Skeletal muscle satellite cell (primary cell): ENCODE results near the gene ADAMTS6. TPM values are rescaled to one million over a fixed set of nuclear protein-coding genes. Genes with fewer than 3 reads are reported as not detected.
"Not testable (repeated sequence)": the region's sequence is repeated elsewhere in the genome, so short reads cannot be mapped to it uniquely, and the experiment has no call there.

Source experiments
- H3K27me3 ChIP-seq: 2 replicates; pipeline ENCODE4 v1.7.0; 2013; ENCODE audit warnings: low read length; ENCODE audit not compliant: control insufficient read depth, insufficient read depth
- H3K36me3 ChIP-seq: 2 replicates; pipeline ENCODE4 v1.7.0; 2013; ENCODE audit warnings: mild to moderate bottlenecking, control low read depth, low read length; ENCODE audit not compliant: insufficient read depth
- H3K4me1 ChIP-seq: 2 replicates; pipeline ENCODE4 v1.7.0; 2013; ENCODE audit warnings: low read length; ENCODE audit not compliant: control insufficient read depth, insufficient read depth
- H3K4me2 ChIP-seq: 2 replicates; pipeline ENCODE4 v1.7.0; 2013; ENCODE audit warnings: mild to moderate bottlenecking, low read length
- H3K4me3 ChIP-seq: 2 replicates; pipeline ENCODE4 v1.7.0; 2013; ENCODE audit warnings: low read length
- H3K9ac ChIP-seq: 2 replicates; pipeline ENCODE4 v1.7.0; 2013; ENCODE audit warnings: mild to moderate bottlenecking, low read depth, low read length, moderate library complexity
- H3K9me3 ChIP-seq: replicated peaks from 2 replicates; pipeline ENCODE4 v1.7.0; 2013; ENCODE audit warnings: mild to moderate bottlenecking, control low read depth, low read length
- total RNA-seq: library from RNA; depleted of rRNA; stranded (reverse); fragments of >200 nt; gene quantifications from 2 replicates; pipeline ENCODE4 v1.2.3, GENCODE V29; 2012; rRNA removed

Gene ADAMTS6
- total RNA-seq = 41.3 and 44.1 TPM in 2 replicates

DNA sequence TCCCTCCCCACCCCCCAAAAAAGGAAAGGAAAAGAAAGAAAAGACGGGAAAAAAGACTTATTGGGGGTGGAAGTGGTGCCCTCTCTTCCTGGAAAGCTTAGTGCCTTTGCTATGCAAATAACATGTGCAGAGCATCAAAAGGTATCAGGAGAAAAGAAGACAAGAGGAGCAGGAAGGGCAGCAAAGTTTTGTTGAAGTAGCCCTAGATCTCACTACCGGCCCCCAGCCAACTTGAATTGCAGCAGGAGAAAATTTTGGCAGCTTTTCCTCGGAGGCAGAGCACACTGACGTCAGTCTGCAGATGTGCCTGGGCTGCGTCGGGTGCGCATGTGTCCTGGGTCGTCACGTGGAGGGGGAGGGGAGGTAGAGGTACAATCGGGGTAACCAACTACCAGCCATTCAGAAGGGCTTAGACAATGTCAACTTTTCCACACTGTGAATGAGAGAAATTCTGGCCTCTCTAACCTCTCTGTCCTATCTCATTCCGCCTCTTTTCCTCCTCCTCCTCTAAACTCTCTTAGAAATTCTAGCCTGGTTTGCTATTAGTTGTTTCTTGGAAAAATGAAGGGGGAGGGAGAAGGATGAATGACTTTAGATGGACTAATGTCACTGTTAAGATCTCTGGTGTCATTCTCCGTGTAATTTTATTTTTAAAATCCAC lies at the start of gene ADAMTS6:
Gene ADAMTS6, minus strand, starts transcription at position 286 of the 661 bp plus-strand sequence. CDS start 8,247 bp downstream, outside the sequence.
- peak within 1 kb of the TSS; percentile 84 for H3K9ac ChIP-seq
- peak within 1 kb of the TSS; percentile 76 for H3K4me3 ChIP-seq
- peaks cover 22% of the 10 kb centered on the region for H3K4me1 ChIP-seq

DNA sequence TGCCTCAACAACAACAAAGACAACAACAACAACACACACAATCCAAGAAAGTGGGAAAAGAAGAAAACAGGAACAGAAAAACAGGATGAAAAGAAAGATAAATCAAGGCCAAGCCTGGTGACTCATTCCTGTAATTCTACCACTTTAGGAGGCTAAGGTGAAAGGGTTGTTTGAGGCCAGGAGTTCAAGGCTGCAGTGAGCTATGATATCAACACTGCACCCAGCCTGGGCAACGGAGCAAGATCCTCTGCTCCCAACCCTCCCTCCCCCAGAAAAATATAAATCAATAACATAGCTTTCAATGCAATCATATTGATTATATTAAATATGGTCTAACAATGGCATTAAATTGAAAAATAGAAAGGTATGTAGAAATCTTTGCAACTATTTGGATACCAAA lies 49.2 kb upstream of the ADAMTS6 start:
- no peak overlapping the region for H3K9ac ChIP-seq

More for the DNA sequence above, at the start of gene ADAMTS6:
- no peaks in the 10 kb centered on the region for H3K36me3 ChIP-seq
- H3K27me3 ChIP-seq = no peaks in the 10 kb centered on the region
- H3K4me2 ChIP-seq = peak within 1 kb of the TSS; percentile 84
- H3K9me3 ChIP-seq = no peaks in the 10 kb centered on the region

GRCh38 chr5:65525726-65526125 lies 44.0 kb upstream of the ADAMTS6 start:
- Histone ChIP-seq H3K36me3 (no peaks in the 10 kb centered on the region), H3K4me1 (no peaks in the 10 kb centered on the region), H3K27me3 (no peaks in the 10 kb centered on the region), H3K4me3 (no peak overlapping the region), H3K4me2 (no peak overlapping the region), H3K9me3 (no peaks in the 10 kb centered on the region), H3K9ac (no peak overlapping the region)

More for the DNA sequence above, 49.2 kb upstream of the ADAMTS6 start:
- Histone ChIP-seq H3K4me2 (no peak overlapping the region), H3K4me3 (no peak overlapping the region), H3K36me3 (no peaks in the 10 kb centered on the region), H3K27me3 (no peaks in the 10 kb centered on the region), H3K4me1 (peaks cover 5% of the 10 kb centered on the region), H3K9me3 (no peaks in the 10 kb centered on the region)

- no peaks in the 10 kb centered on the region for H3K27me3 ChIP-seq
- H3K36me3 ChIP-seq = no peaks in the 10 kb centered on the region
- no peak overlapping the region for H3K4me2 ChIP-seq
- H3K9me3 ChIP-seq = no peaks in the 10 kb centered on the region
- peaks cover 2% of the 10 kb centered on the region for H3K4me1 ChIP-seq
- H3K4me3 ChIP-seq = no peak overlapping the region
- H3K9ac ChIP-seq = no peak overlapping the region
Observed at GRCh38 chr5:65512170-65512937, 30.6 kb upstream of the ADAMTS6 start.

GRCh38 chr5:65508978-65509377 lies 27.3 kb upstream of the ADAMTS6 start:
- H3K9me3 ChIP-seq = no peaks in the 10 kb centered on the region
- H3K27me3 ChIP-seq = no peaks in the 10 kb centered on the region
- no peaks in the 10 kb centered on the region for H3K36me3 ChIP-seq

DNA sequence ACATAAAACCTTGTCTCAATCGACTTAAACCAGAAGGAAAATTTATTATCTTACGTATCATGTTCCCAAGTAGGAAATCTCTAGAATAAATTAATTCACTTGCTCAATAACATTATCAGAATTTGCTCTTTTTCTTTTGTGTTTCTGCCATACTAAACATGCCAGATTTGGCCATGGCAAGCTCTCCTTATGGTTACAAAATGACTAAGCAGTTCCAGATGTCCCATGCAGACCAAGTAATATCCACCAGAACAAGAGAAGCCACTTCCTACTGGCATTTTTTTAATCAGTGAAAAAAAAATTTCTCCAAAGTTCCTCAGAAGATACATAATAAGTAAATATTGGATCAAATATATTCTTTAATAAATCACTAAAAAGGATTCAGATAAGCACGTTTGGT lies 25.2 kb upstream of the ADAMTS6 start:
- Histone ChIP-seq H3K36me3 (no peaks in the 10 kb centered on the region), H3K4me2 (peak overlapping the region; percentile 49), H3K27me3 (no peaks in the 10 kb centered on the region), H3K9me3 (no peaks in the 10 kb centered on the region), H3K4me1 (peaks cover 10% of the 10 kb centered on the region), H3K9ac (peak overlapping the region; percentile 48), H3K4me3 (no peak overlapping the region)

More at GRCh38 chr5:65508978-65509377, 27.3 kb upstream of the ADAMTS6 start:
- H3K4me2 ChIP-seq = no peak overlapping the region
- peaks cover 10% of the 10 kb centered on the region for H3K4me1 ChIP-seq
- H3K9ac ChIP-seq = no peak overlapping the region
- no peak overlapping the region for H3K4me3 ChIP-seq

DNA sequence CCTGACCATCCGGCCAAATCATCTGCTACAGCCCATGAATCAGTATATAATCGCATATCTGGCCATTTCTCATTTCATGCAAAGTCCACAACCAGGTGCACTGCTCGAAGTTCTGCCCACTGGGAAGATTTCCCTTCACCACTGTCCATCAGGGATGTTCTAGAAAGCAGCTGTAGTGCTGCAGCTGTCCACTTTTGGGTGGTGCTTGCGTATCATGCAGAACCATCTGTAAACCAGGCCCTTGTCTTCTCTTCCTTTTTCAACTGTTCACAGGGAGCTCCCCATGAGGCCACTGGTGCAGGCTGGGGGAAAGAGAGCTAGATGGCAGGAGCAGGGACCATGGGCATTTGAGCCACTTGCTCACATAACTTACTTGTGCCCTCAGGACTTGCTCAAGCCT lies 7.4 kb upstream of the ADAMTS6 start:
- Histone ChIP-seq H3K27me3 (no peaks in the 10 kb centered on the region), H3K4me2 (no peak overlapping the region)

DNA sequence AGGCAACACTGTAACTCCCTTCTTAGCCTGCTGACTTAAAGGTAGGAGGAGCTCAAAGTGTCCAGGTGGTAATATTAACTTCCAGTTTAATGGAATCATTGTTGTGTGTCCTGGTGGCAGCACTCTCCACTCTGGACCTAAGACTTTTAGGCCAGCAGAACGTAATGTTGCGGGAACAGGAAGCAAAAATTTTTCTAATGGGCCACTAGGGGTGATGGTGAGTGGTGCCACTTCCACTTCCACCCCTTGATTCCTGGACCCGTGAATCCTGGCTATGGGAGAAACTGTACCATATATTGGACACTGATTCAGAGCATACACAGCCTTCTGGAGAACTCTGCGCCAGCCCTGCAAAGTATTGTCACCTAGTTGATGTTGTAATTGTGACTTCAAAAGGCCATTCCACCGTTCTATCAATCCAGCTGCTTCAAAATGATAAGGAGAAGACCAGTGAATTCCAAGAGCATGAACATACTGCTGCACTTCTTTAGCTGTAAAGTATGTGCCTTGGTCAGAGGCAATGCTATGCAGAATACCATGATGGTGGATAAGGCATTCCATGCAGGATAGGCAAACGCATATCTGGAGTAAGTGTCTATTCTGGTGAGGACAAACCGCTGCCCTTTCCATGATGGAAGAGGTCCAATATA lies 6.4 kb upstream of the ADAMTS6 start:
- not testable (repeated sequence) for H3K9ac ChIP-seq, H3K36me3 ChIP-seq, H3K9me3 ChIP-seq, H3K4me3 ChIP-seq, H3K27me3 ChIP-seq, H3K4me2 ChIP-seq, H3K4me1 ChIP-seq

More for the DNA sequence above, 7.4 kb upstream of the ADAMTS6 start:
- Histone ChIP-seq H3K4me3 (no peak overlapping the region), H3K9me3 (no peaks in the 10 kb centered on the region), H3K4me1 (no peaks in the 10 kb centered on the region), H3K36me3 (no peaks in the 10 kb centered on the region), H3K9ac (no peak overlapping the region)

GRCh38 chr5:65486803-65487202 lies 5.1 kb upstream of the ADAMTS6 start:
- not testable (repeated sequence) for H3K4me3 ChIP-seq, H3K4me2 ChIP-seq, H3K27me3 ChIP-seq, H3K36me3 ChIP-seq, H3K4me1 ChIP-seq, H3K9ac ChIP-seq, H3K9me3 ChIP-seq

- peaks cover 4% of the 10 kb centered on the region for H3K4me1 ChIP-seq
- no peak overlapping the region for H3K9ac ChIP-seq
- no peak overlapping the region for H3K4me3 ChIP-seq
- H3K4me2 ChIP-seq = no peak overlapping the region
- H3K27me3 ChIP-seq = no peaks in the 10 kb centered on the region
- no peaks in the 10 kb centered on the region for H3K9me3 ChIP-seq
- no peaks in the 10 kb centered on the region for H3K36me3 ChIP-seq
Observed at GRCh38 chr5:65485405-65485804, 3.7 kb upstream of the ADAMTS6 start.

DNA sequence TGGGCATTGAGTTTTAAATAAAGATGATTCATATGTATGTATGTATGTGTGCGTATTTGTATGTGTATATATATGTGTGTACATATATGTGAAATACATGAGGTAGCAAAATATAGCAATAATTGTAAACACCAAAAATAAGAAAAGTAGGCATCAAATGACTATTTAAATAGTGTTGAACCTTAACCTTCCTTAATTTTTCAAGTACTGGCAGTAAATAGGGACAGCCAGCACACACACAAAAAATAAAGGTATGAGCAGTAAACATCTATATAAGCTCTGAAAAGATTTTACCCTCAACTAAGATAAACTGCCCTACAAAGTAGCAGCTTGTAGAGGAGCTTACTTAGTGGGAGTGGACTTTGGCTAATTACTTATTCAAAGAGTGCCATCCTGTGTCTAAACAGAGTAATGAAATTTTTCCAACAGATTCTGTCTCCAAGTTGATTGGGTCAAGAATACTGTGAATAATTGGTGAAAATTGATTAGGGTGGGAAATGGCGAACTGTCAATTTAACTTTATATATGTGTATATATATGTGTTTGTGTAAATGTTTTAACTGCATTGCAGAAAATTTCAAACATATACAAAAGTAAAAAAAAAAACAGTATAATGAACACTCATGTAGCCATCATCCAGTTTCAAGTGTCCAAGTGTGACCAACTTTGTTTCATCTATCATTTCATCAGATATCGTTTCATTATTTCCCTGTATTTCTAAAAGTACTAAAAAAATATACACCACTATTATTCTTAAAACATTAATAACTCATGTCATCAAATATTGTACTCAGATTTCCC lies 2.0 kb upstream of the ADAMTS6 start:
- no peaks in the 10 kb centered on the region for H3K27me3 ChIP-seq
- H3K4me1 ChIP-seq = peaks cover 7% of the 10 kb centered on the region
- H3K4me2 ChIP-seq = peak overlapping the region; percentile 84
- peak overlapping the region; percentile 84 for H3K9ac ChIP-seq
- no peaks in the 10 kb centered on the region for H3K9me3 ChIP-seq
- H3K4me3 ChIP-seq = peak overlapping the region; percentile 76
- no peaks in the 10 kb centered on the region for H3K36me3 ChIP-seq
